Pons (tissue), 1 donor: ENCODE results near the gene HOMER2.
A peak's percentile ranks its signal among the peaks of the same experiment; 100 is the strongest.
"Not testable (repeated sequence)": the region's sequence is repeated elsewhere in the genome, so short reads cannot be mapped to it uniquely, and the experiment has no call there.

Experiments
- DNase-seq: peaks from one replicate; pipeline ENCODE4 v3.0.0-alpha.2; 2016; ENCODE audit warnings: low spot score

The HOMER2 gene

DNA sequence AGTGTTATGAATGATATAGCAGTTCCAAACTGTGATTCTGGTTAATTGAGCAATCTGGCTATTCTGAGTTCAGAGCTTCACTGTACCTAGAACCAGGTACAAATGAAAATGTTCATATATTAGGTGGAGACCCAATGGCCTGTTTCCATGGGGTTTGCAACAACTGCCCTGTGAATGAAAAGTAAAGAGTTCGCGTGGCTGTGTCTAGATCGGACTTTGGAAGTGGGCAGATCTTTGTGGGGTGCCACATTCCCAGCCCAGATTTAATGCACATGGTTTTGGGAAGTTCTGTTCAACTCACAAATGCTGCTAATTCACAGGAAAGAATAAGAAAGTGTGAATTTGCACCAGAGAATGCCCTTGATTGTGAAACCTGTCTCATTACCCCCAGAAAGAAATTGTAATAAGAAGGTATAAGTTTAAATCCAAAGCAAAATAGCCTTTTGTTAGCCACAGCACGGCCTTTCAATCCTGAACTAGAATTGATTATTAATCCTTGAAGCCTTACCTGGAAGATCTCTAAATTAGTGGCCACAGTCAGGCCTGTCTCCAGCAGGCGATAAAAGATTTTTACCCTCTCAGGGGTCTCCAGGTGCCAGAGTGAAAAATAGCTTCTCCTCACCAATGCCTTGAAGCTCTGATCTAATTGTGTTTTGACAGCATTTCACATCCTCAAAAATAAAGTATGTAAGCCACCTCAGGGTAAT, 120.5 kb downstream of the HOMER2 start:
- no peak for DNase-seq

DNA sequence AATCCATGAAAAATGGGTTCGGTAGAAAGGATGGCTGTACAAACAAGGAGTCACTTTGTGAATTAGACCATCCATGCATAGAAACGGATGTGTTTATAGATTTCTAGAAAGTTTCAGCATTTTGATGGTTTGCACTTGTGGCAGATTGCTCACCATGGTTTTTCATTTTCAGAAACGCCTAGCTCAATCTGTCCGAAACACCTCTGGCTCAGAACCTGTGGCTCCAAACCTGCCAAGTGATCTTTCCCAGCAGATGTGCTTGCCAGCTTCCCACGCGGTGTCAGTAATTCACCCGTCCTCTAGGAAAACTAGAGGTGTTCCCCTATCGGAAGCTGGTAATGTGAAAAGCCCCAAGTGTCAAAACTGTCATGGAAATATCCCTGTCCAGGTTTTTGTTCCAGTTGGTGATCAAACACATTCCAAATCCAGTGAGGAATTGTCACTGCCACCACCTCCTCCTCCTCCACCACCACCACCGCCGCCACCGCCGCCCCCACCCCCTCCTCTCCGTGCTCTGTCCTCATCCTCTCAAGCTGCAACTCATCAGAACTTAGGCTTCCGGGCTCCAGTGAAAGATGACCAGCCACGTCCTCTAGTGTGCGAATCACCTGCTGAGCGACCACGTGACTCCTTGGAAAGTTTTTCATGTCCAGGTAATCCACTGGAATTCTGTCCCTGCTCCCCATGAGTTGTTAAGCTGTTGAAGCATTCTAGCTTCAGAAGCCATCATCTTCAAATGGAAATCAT, 121.9 kb downstream of the HOMER2 start:
- DNase-seq = no peak

DNA sequence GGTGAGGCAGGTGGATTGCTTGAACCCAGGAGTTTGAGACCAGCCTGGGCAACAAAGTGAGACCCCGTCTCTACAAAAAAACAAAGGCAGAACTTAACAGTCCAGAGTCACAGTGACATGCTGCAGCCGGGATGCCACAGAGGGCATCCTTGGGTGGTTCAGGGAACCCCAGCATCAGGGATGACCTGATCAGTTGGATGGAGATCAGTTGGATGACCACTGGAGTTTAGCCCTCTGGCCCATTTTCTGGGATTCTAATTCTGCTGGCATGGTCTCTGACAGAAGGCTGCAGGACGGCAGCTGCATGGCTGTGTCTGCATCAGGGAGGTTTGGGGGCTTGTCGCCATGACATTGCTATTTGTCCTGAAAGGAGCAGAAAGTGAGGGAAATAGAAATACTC, 123.3 kb downstream of the HOMER2 start:
- DNase-seq = no peak

DNA sequence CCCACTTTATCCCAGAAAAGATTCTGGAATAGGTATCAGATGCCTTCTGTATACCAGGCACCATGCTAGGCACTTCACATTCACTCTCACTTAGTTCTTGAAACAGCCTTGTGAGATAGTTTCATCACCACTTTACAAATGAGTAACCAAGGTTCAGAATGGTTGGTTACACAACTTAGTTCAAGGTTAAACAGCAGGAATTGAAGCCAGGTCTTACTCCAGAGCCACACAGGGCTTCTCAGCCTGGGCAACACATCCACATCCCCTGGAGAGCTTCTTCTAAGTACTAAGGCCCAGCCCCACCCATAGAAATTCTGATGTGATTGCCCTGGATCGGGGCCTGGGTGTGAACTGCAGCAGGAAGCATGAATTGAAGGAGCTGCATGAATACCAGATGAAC, 124.4 kb downstream of the HOMER2 start:
- DNase-seq = no peak

DNA sequence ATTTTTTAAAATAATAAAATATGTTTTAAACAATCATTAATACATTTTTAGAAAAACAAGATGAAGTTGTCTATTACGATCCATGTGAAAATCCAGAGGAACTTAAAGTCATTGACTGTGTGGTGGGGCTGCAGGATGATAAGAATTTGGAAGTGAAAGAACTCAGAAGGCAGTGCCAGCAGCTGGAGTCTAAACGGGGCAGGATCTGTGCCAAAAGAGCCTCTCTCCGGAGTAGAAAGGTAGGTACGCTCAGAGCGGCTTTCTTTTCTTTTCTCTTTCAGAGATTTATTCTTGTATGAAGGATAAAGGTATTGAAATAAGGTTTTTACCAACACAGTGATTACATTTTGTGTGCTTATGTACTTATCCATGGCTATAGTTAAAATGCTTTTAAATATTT, 129.5 kb downstream of the HOMER2 start:
- no peak for DNase-seq

DNA sequence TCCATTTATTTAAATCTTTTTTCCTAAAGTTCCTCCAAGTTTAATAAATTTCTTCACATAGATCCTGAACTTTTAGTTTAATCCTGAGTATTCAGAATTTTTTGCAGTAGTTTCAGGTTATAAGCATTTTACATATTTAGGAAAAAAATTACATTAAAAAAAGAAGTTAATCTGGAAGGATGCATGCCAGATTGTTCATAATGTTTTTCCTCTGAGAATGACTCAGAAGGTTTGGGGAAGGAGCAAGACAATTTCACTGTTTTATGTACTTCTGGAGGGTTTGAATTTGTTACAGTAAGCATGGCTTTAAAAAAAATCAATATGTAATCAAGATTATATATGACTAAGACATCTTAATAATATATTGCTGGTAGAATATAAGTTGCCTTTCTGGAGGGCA, 130.7 kb downstream of the HOMER2 start:
- DNase-seq = not testable (repeated sequence)

DNA sequence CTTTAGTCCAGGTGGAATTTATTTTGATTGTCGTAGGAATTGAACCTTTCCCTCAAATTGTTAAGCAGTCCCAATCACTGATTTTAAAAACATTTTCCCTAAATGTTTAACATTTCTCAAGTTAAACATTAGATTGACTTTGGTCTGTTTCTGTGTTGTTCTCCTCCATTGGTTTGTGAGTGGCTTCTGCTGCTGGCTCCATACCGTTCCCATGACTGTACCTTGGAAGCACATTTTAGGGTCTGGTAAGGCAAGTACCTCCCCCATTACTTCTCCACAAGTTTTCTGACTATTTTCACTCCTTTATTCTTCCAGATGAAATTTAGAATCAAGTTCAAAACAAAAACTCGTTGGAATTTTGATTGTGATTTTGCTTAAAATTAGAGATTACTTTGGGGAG, 131.1 kb downstream of the HOMER2 start:
- DNase-seq = not testable (repeated sequence)

DNA sequence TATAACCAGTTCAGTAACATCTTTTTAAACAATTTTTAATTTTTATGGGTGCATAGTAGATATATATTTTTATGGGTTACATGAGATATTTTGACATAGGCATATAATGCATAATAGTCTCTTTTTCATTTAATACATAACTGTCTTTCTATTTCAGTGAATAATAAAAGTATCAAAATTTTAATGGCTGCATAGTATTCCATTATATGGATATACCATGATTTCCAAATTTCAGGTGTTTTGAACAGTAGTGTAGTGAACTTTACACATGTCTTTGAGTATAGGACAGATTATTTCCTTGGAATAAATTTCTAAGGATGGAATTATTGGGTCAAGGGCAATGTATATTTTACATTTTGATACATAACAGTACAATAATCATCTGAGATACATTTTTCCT, 132.4 kb downstream of the HOMER2 start:
- DNase-seq = no peak

DNA sequence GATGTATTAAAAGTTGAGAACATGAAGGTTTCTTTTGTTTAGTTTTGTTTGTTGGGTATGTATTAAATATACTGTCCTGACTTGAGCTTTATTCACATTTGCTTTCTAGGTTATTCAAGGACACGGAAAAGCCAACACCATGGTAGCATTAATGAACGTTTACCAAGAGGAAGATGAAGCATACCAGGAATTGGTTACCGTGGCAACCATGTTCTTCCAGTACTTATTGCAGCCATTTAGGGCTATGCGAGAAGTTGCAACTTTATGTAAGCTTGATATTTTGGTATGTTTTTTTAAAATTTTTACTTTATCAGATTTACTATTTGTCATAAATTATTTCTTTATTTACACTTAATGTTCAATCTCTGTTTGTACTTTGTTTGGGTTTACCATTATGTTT, 139.5 kb downstream of the HOMER2 start:
- no peak for DNase-seq

DNA sequence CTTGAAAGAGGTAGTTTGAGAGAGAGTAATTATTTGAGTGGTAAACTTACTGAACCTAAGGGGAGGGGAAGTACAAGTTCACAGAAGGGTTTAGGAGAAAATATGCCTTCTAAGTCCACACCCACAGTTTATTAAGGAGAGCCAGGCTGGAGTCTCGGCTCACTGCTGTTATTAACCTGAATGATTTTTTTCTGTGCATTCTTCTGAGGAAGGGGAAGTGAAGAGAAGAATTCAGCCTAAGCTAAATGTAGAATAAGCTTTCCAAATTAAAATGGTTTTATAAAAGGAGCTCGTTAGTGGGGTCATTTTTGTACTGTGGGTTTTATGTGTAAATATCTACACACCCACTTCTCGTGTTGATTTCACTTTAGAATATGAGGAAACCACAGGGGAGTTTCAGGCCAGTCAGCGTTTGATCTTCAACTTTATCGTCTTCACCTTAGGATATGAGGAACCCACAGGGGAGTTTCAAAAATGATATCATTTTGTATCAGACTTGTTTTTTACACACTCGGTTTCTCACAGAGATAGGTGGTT, 141.6 kb downstream of the HOMER2 start:
- no peak for DNase-seq

DNA sequence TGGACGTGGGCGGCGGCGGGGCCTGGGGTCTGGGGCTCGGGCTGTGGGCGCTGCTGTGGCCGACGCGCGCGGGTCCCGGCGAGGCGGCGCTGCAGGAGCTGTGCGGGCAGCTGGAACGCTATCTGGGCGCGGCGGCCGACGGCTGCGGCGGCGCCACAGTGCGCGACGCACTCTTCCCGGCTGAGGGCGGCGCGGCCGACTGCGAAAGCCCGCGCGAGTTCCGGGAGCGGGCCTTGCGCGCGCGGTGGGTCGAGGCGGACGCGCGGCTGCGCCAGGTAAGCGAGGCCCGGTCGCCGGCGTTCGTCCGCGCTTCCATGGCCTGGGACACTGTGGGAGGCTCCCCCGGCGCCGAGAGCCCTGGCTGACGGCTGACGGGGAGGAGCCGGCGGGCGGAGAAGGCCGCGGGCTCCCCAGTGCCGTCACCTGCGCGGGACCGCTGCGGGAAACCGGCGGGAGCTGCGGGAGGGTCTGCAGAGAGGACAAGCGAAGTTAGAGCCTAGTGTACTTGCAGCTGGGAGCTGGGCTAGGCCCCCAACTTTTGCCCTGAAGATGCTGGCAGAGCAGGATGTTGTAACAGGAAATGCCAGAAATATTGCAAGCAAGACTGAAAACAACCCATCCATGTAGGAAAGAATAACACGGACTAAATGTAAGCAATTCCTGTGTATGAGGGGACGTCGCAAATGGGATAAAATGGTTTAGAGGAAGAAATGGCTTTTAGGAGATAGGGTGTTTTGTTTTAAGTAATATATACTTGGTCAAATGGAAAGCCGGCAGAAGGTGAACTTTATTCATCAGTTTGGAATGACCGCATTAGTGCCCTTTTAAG, 142.2 kb downstream of the HOMER2 start:
- peak; percentile 39 for DNase-seq

DNA sequence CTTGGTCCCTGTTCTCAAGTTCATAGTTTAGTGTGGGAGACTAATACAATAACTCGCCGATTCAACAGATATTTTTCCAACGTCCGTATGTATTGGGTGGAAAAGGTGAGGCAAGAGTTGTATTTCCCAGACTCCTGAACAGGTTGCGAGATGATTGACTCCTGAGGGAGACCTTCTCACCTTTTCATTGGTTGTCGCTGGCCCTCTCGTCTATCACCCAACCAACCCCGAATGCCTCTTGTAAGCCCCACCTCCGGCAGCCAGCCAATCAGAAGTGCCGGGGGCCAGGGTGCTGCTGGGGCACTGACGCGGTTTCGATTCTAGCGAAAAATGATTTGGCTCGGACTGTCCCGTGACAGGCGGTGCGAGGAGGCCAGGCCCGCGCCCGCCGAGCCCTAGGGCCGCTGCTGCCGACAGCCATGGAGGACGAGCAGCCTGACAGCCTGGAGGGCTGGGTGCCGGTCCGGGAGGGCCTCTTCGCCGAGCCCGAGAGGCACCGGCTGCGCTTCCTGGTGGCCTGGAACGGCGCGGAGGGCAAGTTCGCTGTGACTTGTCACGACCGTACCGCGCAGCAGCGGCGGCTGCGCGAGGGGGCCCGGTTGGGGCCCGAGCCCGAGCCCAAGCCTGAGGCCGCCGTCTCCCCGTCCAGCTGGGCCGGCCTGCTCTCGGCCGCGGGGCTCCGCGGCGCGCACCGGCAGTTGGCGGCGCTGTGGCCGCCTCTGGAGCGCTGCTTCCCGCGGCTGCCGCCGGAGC, 143.0 kb downstream of the HOMER2 start, which contains the start of gene WHAMM:
WHAMM (plus strand) TSS at position 321 of the 753 bp plus-strand sequence; CDS start at position 420, 99 bp downstream.
- DNase-seq = peak; percentile 99

DNA sequence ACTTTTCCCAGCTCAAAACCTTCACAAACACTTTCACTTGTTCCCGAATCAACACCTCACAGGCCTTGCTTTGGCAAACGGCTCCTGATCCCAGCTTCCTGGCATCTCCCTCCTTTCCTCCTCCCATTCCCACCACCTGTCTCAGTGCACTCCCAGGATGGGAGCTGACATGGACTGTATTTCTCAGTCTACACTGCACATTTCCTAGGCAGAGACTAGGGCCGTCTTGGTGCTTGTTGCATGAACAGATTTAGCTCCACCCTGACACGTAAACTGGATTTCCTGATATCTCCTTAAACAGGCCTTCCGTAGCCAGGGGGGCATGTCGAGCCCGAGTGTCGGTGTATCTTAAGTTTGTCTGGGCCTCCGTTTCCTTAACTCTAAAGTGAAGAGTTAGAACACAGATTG, 143.9 kb downstream of the HOMER2 start:
- no peak for DNase-seq

DNA sequence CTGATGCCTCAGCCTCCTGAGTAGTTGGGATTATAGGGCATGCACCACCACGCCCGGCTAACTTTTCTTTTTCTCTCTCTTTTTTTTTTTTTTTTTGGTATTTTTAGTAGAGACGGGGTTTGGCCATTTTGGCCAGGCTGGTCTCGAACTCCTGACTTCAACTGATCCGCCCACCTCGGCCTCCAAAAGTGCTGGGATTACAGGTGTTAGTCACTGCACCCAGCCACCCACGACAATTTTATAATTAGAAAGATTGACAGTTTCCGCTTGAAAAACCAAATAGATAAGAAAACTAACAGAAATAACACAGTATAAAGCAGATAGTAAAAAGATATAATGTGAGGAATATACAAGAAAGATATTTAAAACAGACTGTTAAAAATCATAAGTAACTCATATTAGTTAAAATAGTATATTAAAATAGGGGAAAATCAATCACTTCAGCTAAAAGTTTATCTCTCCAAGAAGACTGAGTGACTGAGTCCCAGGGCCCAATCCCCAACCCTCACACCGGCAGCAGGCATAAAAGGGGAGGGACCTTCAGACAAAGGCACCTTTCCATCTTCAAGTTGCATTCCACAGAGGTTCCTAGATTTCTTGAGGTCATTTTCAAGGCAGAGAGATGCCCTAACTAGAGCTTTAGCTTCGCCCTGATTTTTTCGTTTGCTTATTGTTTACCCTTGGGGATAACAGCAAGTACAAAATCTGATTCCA, 144.4 kb downstream of the HOMER2 start:
- DNase-seq = no peak

DNA sequence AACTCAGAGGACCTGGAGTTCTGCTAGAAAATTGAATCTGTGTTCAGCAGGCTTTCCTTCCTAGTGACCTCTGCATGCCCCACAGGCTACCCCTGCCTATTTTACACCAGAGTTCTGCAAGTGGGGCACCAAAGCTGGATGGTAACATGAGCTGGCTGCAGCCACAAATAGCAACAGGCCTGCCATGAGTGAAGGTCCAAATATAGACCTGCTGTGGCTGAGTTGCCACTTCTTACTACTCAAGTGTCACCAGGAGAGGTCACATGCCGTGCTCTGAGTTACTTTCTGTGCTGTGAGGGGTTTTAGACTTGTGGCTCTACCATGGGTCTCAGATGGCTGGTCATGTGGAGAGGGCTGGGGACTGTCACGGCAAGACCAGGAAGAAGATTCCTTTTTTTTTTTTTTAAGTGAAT, 146.5 kb downstream of the HOMER2 start, which contains the start of gene FSD2:
FSD2 (minus strand) TSS at position 76 of the 413 bp plus-strand sequence. CDS start 18,679 bp downstream, outside the sequence.
- DNase-seq = peak; percentile 25

DNA sequence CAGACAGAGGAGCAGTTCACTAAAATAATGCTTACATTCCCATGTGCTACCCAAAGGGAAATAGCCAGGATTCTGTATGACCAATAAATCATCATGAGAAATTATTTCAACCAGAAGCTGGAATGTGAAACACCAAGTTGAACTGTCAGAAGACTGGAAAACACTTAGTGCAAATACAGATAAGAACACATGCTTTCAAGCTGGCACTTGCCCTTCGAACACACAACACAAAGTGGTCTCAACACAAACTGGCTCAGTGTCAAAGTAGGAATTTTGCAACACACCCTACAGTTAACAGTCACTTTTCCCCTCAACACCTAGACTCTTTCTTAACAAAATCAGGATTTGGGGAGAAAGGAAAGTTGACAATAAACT, 148.0 kb downstream of the HOMER2 start:
- DNase-seq = no peak

DNA sequence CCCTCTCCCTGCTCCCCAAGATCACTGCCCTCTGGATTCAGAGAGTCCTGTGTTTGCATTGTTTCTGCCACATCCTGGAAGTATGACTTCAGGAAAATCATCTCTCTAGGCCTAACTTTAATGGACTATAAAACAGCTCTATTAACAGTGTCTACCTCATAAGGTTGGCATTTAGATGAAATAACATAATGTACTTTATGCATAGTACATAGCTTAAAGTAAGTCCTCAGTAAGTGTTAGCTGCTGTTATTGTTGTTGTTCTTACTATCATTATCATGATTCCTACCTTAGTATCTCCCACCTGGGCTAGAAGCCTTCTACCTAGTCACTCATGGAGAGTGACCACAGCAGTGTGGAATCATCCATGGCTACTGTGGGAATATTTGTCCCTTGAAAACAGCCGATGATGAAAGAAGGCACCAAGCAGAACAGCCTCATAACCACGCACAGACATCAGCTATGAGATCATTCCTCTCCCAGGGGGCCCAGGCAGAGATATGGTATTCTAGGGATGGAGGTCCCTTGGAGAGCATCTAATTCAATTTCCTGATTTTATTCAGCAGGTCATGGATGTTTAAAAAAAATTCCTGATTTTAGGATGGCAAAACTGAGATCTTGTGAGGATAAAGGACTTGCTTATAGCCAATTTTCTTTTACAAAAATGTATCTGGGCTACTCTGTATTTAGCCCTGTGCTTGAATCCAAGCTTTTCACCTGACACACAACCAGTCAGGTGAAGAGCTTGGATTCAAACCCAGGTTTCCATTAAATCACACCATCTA, 148.5 kb downstream of the HOMER2 start:
- no peak for DNase-seq

DNA sequence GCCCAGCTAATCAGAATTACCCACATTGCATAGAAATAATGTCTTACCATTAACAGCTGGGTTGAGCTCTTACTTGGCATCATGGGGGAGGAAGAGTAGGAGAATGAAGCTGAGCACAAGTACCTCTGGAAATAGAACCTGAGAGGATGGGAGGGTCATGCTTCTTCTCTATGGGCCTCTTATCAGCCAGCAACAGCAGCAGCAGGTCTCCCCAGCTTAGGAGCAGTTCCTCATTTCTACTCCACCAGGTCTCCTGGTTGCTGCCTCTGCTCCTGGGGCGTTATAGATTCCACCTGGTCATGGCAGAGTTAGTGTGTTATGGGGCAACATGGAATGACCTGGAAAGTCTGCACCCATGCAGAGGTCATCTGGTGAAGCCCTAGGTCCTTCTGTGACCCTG, 150.0 kb downstream of the HOMER2 start:
- DNase-seq = no peak

DNA sequence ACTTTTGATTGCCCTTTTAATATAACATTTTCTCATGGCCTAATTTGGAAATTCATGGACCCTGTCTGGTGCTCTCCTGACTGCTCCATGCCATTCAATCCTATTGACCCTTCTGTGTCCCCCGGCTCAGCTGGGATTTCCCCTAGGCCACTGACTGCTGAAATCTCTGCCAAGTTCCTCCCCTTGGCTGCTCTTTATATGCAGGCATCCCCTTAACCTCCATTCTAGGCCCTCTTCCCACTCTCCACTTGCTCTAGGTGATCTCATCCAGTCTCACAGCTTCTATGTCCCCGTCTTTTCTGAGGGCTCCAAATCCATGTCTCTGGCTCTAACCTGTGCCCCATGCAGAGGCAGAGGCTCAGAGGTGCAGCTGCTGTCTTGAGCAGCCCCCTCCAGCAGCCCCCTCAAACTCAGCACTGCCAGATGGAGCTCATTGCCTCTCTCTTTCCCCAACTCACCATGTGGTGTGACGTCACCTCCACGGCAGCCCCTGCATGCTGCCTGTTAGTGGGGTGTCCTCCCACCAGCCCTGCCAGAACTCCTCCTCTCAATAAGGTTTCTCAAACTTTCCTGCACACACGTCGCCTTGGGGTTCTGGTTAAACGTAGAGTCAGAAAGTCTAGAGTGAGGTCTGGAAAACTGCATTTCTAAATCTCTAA, 153.2 kb downstream of the HOMER2 start:
- DNase-seq = no peak
